MCF 10A (cell line): ENCODE results near the gene ZNF555. TPM values are rescaled to one million over a fixed set of nuclear protein-coding genes. Genes with fewer than 3 reads are reported as not detected.

Source experiments
- BruUV-seq: library from RNA; stranded (reverse); fragments of 400-500 nt; replicated peaks from 2 replicates; lab custom pipeline; 2021; lab: Mats Ljungman, UMichigan
- CTCF ChIA-PET: fragments of 300-600 bp; sonication (Branson Sonifier 250); formaldehyde crosslinking; extraction: SDS; loops from one replicate; lab custom pipeline; 2021; ENCODE audit warnings: antibody characterized with exemption, inconsistent platforms; lab: Yijun Ruan, JAX
- POLR2A ChIA-PET: fragments of 300-600, 350-650 bp; sonication (Branson Sonifier 250); formaldehyde crosslinking; extraction: SDS; loops from one replicate; lab custom pipeline; 2020; ENCODE audit warnings: antibody characterized with exemption, inconsistent platforms; lab: Yijun Ruan, JAX
- DNase-seq: peaks from one replicate; pipeline ENCODE4 v3.0.0-alpha.2; 2018; ENCODE audit not compliant: unreplicated experiment
- H3K27ac Mint-ChIP-seq: one replicate; pipeline ENCODE4 v1.8.0; 2022; ENCODE audit warnings: mild to moderate bottlenecking, low read depth, mixed read lengths; ENCODE audit not compliant: unreplicated experiment
- H3K27me3 Mint-ChIP-seq: one replicate; pipeline ENCODE4 v1.8.0; 2022; ENCODE audit warnings: mixed read lengths; ENCODE audit not compliant: insufficient read depth, unreplicated experiment
- H3K36me3 Mint-ChIP-seq: one replicate; pipeline ENCODE4 v1.8.0; 2022; ENCODE audit warnings: mild to moderate bottlenecking, moderate library complexity, mixed read lengths; ENCODE audit not compliant: insufficient read depth, unreplicated experiment
- H3K4me1 Mint-ChIP-seq: one replicate; pipeline ENCODE4 v1.8.0; 2022; ENCODE audit warnings: mixed read lengths; ENCODE audit not compliant: insufficient read depth, unreplicated experiment
- H3K4me3 Mint-ChIP-seq: one replicate; pipeline ENCODE4 v1.8.0; 2022; ENCODE audit warnings: mild to moderate bottlenecking, moderate library complexity, mixed read lengths; ENCODE audit not compliant: unreplicated experiment
- H3K9me3 Mint-ChIP-seq: one replicate; pipeline ENCODE4 v1.8.0; 2022; ENCODE audit warnings: mixed read lengths; ENCODE audit not compliant: unreplicated experiment
- CTCF ChIP-seq: fragments of 200-600 bp; IDR thresholded peaks from one replicate; pipeline ENCODE4 v1.8.0; 2022; ENCODE audit warnings: antibody characterized with exemption, mild to moderate bottlenecking; ENCODE audit not compliant: unreplicated experiment
- intact Hi-C: fragments of 100-400 bp; cut with micrococcal nuclease; formaldehyde crosslinking; loops from 2 replicates; pipeline ENCODE4 v1.14.1; 2022
- total RNA-seq: library from RNA; stranded (reverse); gene quantifications from 2 replicates; pipeline ENCODE4 v1.2.3, GENCODE V29; 2022

Gene ZNF555
- total RNA-seq, 1 experiment from 2014 or later, result 4.9 TPM

DNA sequence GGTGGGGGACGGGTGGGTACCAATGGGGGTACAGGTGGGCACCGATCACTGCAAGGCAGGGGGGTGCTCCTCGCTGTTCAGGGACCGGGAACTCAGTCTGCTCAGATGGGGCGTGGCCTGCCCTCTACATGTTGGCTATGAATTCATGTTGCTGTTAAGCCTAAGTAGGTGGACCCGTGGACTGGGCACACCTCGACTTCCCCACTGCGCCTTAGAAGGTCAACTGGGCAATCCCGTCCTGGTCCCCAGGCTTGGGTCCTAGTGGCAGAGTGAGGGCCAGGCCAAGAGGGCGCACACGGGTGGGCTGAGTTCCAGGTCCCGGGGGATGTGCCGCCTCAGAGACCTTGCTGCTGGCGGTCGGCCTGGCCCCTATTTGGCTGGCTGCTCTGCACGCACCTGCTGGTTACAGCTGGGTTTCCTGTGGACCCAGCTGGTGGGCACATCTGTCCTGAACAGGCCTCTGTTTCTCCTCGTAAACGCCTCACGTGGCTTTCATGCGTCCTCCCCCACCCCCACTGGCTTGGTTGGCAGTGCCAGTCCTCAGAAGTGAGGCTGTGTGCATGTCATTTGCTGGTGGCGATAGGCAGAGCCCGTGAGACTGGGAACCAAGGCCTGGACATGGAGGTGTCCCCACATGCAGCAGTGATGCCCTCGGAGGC lies 35.2 kb upstream of the ZNF555 start:
- no peak overlapping the region for H3K4me3 Mint-ChIP-seq
- ChIA-PET CTCF (no interaction called here), POLR2A (no interaction called here)
- no peak for DNase-seq
- no peak for TF ChIP-seq CTCF
- intact Hi-C loops, result no loop called here
- BruUV-seq, result no TSS peak
- no peaks in the 10 kb centered on the region for H3K4me1 Mint-ChIP-seq
- H3K9me3 Mint-ChIP-seq, result no peaks in the 10 kb centered on the region
- peaks cover 45% of the 10 kb centered on the region for H3K36me3 Mint-ChIP-seq
- no peaks in the 10 kb centered on the region for H3K27me3 Mint-ChIP-seq
- H3K27ac Mint-ChIP-seq, result no peak overlapping the region

- H3K27ac Mint-ChIP-seq, result no peak overlapping the region
- no peak for DNase-seq
- CTCF ChIA-PET, result interaction anchor here (2.1 kb wide), 1 partner anchor 13 kb away, joined by 7 read pairs; the partner anchor contains the start of gene ZNF554
- intact Hi-C loops, result no loop called here
- TF ChIP-seq CTCF, result no peak
- POLR2A ChIA-PET, result no interaction called here
- no TSS peak for BruUV-seq
- H3K4me3 Mint-ChIP-seq, result no peak overlapping the region
- no peaks in the 10 kb centered on the region for H3K27me3 Mint-ChIP-seq
- peaks cover 44% of the 10 kb centered on the region for H3K36me3 Mint-ChIP-seq
- H3K4me1 Mint-ChIP-seq, result no peaks in the 10 kb centered on the region
- no peaks in the 10 kb centered on the region for H3K9me3 Mint-ChIP-seq
Measured at GRCh38 chr19:2806736-2807378, 34.4 kb upstream of the ZNF555 start.

DNA sequence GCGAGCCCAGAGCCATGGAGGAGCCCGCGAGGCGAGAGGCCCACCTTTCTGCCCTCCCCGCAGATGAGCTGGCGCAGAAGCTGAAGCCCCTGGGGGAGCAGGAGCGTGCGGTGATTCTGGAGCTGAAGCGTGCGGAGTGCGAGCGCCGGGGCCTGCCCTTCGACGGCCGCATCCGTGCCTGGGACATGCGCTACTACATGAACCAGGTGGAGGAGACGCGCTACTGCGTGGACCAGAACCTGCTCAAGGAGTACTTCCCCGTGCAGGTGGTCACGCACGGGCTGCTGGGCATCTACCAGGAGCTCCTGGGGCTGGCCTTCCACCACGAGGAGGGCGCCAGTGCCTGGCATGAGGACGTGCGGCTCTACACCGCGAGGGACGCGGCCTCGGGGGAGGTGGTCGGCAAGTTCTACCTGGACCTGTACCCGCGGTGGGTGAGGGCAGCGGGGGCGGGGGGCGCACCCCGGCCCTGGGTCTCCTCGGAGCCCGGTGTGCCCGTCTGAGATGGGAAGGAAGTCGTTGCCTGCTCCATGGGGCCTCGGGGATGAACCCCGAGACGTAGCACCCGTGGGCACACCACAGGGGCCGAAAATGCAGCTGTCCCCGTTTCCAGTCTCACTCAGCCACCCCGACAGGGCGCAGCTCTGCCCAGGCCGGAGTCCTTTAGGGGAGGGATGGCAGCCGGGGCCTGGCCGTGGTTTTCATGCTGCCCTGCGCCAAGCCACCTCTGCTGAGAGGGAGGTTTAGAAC lies 33.7 kb upstream of the ZNF555 start:
- Mint-ChIP-seq H3K4me3 (no peak overlapping the region), H3K9me3 (no peaks in the 10 kb centered on the region), H3K36me3 (peaks cover 39% of the 10 kb centered on the region), H3K4me1 (no peaks in the 10 kb centered on the region), H3K27me3 (no peaks in the 10 kb centered on the region), H3K27ac (no peak overlapping the region)
- TSS peak; percentile 50 for BruUV-seq
- CTCF ChIA-PET, result interaction anchor here (2.1 kb wide), 1 partner anchor 12 kb away, joined by 7 read pairs; the partner anchor contains the start of gene ZNF554
- no peak for TF ChIP-seq CTCF
- intact Hi-C loops, result no loop called here
- DNase-seq, result no peak
- POLR2A ChIA-PET, result no interaction called here
